HG03280 (cell line): Measurements from ENCODE around the gene GAB2.
"Not testable (repeated sequence)": the region's sequence is repeated elsewhere in the genome, so short reads cannot be mapped to it uniquely, and the experiment has no call there.

ENCODE experiments used
- ATAC-seq: cut with Tn5 transposase; IDR thresholded peaks from one replicate; pipeline ENCODE4 v1.9.1; 2021; ENCODE audit warnings: mild to moderate bottlenecking, moderate library complexity; ENCODE audit not compliant: unreplicated experiment

Gene GAB2

DNA sequence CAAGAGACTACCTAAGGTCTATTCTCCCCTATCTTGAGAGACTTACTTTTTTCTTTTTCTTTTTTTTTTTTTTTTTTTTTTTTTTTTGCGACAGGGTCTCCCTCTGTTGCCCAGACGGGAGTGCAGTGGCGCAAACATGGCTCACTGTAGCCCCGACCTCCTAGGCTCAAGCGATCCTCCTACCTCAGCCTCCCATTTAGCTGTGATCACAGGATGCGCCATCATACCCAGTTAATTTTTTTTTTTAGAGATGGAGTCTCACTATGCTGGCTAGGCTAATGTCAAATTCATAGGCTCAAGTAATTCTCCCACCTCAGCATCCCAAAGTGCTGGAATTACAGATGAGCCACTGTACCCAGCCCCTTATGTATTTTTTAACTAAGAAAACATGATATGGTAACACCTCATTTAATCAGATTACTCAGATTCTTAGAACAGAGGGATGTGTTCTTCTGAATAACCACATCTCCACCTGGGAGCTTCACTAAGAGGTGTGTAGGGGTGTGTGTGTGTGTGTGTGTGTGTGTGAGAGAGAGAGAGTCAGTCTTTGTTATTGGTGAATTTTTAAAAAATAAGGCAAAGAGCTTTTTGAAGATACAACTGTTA lies 126.0 kb downstream of the GAB2 start:
- no peak for ATAC-seq

DNA sequence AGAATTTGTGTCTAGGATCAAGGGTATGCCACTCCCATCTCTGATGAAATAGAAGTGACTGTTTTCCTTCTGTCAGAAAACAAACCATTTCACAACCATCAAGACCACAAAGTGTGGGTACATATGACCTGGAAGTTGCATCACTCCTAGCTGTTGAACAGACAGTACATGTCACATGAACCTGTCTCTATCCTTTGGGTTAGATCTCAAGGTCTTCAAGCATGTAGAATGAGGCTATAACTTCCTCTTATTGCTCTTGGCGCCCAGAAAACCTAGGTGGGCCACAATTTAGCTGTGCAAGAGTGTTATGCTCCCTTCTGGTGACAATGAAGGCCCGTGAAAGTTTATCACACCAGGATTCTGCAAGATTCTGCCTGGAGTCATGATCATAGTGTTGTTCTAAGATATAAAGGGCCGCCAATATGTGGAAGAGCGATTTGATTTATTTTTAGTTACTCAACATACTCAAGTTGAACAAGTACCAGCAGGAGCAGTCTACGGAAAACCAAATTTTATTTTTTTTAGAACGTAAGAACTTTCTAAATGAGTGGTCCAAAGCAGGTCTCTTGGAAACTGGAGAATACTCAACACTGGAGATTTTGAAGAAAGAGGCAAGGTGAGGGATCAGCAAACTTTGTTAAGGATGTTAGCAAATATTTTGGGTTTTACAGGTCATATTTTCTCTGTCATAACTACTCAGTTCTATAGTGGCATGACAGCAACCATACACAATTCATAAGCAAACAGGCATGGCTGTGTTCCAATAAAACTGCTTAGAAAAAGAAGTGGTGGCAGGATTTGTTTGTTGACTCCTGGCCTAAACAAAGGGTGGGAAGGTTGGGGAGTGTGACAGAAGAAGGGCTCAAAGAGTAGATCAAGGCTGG lies 127.1 kb downstream of the GAB2 start:
- no peak for ATAC-seq

- ATAC-seq = no peak
Measured at GRCh38 chr11:78289552-78290292, 127.9 kb downstream of the GAB2 start.

DNA sequence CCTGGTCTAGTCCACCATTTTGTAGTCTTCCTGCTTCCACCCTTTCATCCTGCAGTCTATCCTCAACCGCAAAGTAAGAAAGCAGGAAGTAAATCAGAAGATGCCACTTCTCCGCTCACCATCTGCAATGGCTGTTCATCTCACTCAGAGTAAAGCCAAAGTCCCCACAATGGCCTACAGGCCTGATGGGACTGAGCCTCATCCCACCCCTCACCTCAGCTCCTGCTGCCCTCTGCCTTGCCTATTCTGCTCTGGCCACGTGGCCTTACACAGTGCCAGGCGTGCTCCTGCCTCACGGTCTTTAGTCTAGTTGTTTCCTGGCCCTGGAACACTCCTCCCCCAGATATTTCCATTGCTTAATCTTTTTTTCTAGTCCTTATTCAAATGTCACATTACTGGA lies 133.4 kb downstream of the GAB2 start:
- ATAC-seq = no peak

GRCh38 chr11:78282821-78283220 lies 134.8 kb downstream of the GAB2 start:
- ATAC-seq = no peak

DNA sequence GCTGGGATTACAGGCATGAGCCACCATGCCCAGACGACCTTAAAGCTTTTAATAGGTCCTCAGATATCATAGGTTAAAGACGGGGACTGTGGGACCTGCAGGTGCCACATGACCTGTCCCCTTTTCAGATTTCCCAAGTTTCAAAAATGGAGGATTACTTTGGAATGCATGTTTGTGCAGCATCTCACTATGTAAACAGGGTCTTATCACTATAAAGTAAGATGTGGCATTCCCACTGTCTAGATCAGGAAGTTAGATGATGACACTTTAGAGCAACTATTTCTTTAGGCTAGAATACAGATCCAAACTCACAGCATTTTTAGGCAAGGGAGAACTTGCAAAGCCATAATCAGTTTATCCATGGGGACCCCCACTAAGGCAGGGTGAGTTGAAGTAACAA lies 136.1 kb downstream of the GAB2 start:
- no peak for ATAC-seq

DNA sequence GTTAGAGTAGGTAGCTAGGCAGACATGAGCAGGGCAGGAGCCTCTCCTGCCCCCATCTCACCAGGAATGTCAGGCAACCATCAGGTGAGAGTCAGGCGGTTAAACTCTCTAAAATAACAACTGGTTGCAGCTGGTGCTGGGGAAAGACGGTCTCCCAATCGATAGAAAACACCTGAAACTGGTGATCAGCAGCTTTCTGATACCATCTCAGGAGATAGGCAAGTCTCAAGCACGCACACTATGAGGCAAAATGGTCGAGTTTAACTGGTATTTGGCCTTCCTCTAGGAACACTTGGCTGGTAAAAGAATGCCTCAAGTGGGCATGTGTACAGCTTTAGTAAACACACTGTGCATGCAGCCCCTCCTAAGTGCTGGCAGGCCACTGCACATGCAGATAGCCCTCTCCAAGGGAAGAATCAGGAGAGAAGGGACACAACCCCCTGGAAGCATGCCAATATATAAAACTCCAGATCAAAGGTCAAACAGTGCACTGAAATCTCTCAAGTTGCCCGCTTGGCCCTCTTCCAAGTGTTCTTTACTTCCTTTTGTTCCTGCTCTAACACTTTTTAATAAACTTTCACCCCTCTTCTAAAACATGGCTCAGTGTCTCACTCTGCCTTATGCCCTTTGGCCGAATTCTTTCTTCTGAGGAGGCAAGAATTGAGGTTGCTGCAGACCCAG lies 140.2 kb downstream of the GAB2 start:
- no peak for ATAC-seq

GRCh38 chr11:78276311-78276710 lies 141.3 kb downstream of the GAB2 start:
- ATAC-seq = no peak

DNA sequence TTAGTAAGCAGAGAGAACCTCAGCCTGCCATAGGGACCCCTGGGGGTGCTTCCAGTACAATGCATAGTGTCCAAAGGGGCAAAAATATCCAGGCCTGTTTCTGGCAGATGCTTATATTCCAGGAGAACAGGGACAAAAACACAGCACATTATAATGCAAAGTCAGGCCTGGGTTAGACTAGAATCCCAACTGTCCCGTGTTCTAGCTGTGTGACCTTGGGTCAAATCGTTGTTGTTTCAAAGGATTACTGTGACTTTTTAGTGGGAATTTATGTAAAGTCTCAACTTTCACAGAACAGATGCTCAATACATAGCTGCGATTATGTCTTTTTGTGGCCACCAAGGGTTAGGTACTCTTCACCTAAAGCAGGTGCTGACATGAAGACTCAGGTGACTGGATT lies 142.9 kb downstream of the GAB2 start:
- no peak for ATAC-seq

DNA sequence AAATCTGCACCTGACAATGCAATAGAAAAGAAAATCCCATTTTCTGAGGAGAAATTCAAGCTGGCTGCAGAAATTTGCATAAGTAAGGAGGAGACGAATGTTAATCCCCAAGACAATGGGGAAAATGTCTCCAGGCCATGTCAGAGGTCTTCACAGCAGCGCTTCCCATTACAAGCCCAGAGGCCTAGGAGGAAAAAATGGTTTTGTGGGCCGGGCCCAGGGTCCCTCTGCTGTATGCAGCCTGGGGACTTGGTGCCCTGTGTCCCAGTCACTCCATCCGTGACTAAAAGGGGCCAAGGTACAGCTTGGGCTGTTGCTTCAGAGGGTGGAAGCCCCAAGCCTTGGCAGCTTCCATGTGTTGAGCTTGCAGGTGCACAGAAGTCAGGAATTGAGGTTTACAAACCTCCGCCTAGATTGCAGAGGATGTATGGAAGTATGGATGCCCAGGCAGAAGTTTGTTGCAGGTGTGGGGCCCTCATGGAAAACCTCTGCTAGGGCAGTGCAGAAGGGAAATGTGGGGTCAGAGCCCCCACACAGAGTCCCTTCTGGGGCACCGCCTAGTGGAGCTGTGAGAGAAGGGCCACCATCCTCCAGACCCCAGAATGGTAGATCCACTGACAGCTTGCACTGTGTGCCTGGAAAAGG lies 144.9 kb downstream of the GAB2 start:
- ATAC-seq = not testable (repeated sequence)

GRCh38 chr11:78271801-78272200 lies 145.8 kb downstream of the GAB2 start:
- ATAC-seq = not testable (repeated sequence)

DNA sequence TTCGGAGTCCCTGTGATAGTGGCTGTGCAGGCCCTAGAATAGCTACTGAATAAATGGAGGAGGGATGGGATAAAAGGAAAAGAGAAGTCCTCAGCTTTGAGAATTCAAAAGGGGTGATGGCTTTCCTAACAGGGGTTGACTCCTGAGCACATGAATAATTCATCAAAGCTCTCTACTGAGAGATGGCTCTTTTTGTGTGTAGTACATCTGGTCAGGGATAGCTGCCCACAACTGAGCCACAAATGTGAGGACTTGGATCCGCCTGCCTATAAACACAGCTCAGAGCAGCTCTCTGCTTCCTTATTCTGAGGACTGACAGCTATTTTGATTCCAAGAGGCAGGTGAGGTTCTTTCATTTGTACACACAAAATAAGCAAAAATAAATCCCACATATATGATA lies 146.6 kb downstream of the GAB2 start:
- no peak for ATAC-seq

DNA sequence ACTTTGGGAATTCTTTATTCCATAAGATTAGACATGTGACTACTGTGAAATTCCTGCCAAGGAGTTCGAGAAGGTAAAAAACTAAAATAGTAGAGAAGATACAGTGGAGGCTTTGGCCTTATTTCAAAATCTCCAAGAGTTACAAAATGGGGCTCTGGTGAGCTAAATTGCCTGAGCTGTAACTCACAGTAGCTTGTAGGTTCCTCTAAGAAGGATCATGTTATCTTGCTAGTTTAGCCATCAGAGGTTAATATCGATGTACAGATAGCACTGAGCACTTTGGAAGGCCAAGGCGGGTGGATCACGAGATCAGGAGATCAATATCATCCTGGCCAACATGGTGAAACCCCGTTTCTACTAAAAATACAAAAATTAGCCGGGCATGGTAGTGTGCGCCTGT lies 147.8 kb downstream of the GAB2 start:
- no peak for ATAC-seq

DNA sequence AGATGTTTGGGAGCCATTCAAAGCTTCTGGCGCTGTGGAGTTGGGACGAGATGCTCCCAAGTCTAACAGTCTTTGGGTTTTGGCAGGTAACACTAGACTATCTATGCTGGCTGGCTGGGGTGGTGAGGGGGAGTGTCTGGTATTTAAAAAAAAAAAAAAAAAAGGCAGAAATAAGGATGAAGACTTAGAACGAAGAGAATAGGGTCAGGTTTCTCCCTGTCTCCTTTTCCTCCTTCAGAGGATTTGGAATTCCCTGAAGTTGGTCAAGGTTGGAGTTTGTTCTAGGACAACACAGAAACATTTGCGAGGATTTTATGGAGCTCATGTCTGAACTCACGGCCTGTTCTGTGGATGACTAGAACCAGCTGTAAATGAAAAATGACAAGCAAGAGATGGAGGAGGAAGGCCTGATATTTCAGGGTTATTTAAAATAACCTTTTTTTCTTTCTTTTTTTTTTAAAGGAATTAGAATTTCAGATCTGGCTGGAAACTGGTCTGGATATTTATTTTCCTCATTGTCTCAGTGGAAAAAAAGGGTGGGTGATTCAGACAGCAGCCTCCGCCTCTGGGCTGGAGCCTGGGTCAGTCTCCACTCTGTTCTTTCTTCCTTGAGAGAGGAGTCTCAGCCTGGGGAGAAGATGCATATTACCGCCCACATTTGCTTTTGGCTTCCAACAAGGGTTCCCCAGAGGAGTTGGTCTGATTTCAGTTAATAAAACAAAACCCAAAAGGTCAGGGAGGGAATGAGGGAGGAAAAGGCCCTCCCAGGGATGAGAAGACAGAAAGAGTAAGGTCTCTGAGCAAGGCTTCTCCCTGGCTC lies 148.8 kb downstream of the GAB2 start:
- ATAC-seq = no peak

GRCh38 chr11:78266451-78266850 lies 151.2 kb downstream of the GAB2 start:
- no peak for ATAC-seq

GRCh38 chr11:78265326-78265725 lies 152.3 kb downstream of the GAB2 start:
- ATAC-seq = no peak

DNA sequence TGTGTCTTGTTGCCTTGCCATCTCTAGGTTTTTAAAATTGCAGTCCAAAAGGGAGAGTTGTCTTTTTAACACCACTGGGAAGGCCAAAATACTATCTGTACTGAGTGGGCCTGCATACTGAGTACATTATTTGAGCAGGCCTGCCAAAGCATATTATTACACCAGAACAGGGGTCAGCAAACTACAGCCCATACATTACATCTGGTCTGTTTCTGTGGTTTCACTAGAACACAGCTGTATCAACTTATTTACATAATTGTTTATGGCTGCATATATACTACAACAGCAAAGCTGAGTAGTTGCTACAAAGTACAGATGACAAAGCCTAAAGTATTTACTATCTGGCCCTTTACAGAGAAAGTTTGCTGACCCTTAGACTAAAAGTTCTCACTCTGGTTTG lies 154.9 kb downstream of the GAB2 start:
- ATAC-seq = no peak

- no peak for ATAC-seq
Measured at GRCh38 chr11:78262238-78262637, 155.4 kb downstream of the GAB2 start.

DNA sequence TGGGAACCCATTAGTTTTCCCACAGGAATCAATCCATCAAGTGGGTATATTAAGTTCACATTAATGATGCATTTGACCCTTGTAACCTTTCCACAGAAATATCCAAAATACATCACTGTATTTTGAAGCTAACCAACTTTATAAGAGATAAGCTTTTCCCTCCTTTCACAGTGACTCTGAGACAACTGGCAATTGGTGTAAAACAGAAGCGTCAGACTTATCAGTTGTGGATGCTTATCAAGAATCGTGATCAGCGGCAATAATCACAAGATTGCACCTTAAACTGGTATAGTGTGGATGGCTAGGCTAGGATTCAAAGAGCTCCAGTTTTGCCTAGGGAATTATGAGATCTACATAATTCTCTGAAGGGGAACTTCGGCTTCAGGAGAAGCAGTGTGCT lies 155.8 kb downstream of the GAB2 start:
- ATAC-seq = no peak

DNA sequence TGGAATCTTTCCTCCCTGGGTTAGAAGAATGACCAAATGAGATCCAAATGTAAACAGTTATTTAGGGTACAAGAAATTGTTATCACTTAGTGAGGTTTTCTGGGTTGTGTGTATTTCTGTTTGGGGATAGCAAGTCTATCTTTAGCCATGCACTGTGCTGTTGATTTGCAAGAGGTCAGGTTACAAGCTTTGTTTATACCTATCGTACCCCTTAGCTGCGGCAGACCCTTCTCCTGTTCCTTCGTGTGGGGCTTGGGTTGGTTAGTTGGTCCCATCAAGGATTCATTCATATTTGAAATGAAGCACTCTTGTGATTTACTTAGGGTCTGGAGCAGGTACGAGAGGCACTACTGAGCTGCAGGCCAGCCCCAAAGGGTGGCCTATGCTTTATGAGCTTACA lies 156.3 kb downstream of the GAB2 start:
- no peak for ATAC-seq
